ENCODE data around the gene MEF2D. TPM values are rescaled to one million over a fixed set of nuclear protein-coding genes. Genes with fewer than 3 reads are reported as not detected.

Gene MEF2D
- total RNA-seq, 1 experiment from 2014 or later, result 18.7 TPM

GRCh38 chr1:156540955-156541354, 40.4 kb upstream of the MEF2D start:
- H2AK5ac ChIP-seq (ENCODE audit: insufficient read length, low read length), result no peak overlapping the region
- H3K27ac Mint-ChIP-seq, result no peak overlapping the region; a peak in 1 of 7 replicates
- no peak overlapping the region for H3K56ac ChIP-seq (ENCODE audit: insufficient read length, low read depth, low read length)
- no peak overlapping the region for H2BK20ac ChIP-seq (ENCODE audit: low read depth, low read length, poor library complexity, severe bottlenecking)
- no peak overlapping the region for H3K4me3 Mint-ChIP-seq
- no peaks in the 10 kb centered on the region for H3K79me1 ChIP-seq (ENCODE audit: insufficient read depth, low read depth, low read length, poor library complexity, severe bottlenecking)
- no peak overlapping the region for H2BK12ac ChIP-seq (ENCODE audit: insufficient read length, low read depth, low read length)
- H3K79me2 ChIP-seq (ENCODE audit: insufficient read depth, low read length), result no peaks in the 10 kb centered on the region
- H3K27me3 Mint-ChIP-seq (ENCODE audit: low read depth), result no peaks in the 10 kb centered on the region
- no peak overlapping the region for H2BK5ac ChIP-seq (ENCODE audit: insufficient read length, low read length)
- H3K23ac ChIP-seq (ENCODE audit: insufficient read length, low read depth, low read length), result no peak overlapping the region
- no peak overlapping the region for H4K91ac ChIP-seq (ENCODE audit: insufficient read length, low read depth, low read length)
- H3K36me3 Mint-ChIP-seq (ENCODE audit: insufficient read depth in 1 of 3, low read depth in 3 of 3), result peaks cover 20 to 55% (median 54%) of the 10 kb centered on the region in 3 experiments
- H3K27me3 ChIP-seq (ENCODE audit: insufficient read depth, low read length), result no peaks in the 10 kb centered on the region
- H3T11ph ChIP-seq (ENCODE audit: low read length), result no peak overlapping the region
- H3K9me3 Mint-ChIP-seq, result no peaks in the 10 kb centered on the region
- WGBS (ENCODE audit: extremely low coverage, insufficient read length, low lambda C conversion rate), result no CpG with 5 or more reads among the region's 2 CpGs
- H3K4me2 ChIP-seq (ENCODE audit: insufficient read depth, insufficient read length, low read length), result no peak overlapping the region
- no peak overlapping the region for H4K5ac ChIP-seq (ENCODE audit: insufficient read length, low read depth, low read length)
- no peak for DNase-seq
- H4K8ac ChIP-seq (replicated peaks; ENCODE audit: insufficient read length, low read depth, low read length), result no peak overlapping the region
- H3K4ac ChIP-seq (ENCODE audit: low read depth, low read length), result no peak overlapping the region
- no peaks in the 10 kb centered on the region for H4K20me1 ChIP-seq (ENCODE audit: control insufficient read depth, insufficient read depth, insufficient read length)
- no peaks in the 10 kb centered on the region for H3K23me2 ChIP-seq (ENCODE audit: insufficient read length, low read depth, low read length, poor library complexity, severe bottlenecking)
- no peak overlapping the region for H3K14ac ChIP-seq (ENCODE audit: insufficient read depth, low read length)
- no peak overlapping the region for H3K27ac ChIP-seq (ENCODE audit: insufficient read length, low read depth, low read length)
- no peak overlapping the region for H3K9ac ChIP-seq (ENCODE audit: extremely low read depth, insufficient read length, low read length)
- no peaks in the 10 kb centered on the region for H3K9me3 ChIP-seq (ENCODE audit: control insufficient read depth, low read depth, low read length)
- no peak overlapping the region for H2AFZ ChIP-seq (ENCODE audit: low read length)
- H2BK15ac ChIP-seq (ENCODE audit: low read depth, low read length), result no peak overlapping the region
- TF ChIP-seq CTCF (conservative IDR thresholded peaks at IDR 0.05), result no peak
- H3K4me1 Mint-ChIP-seq, result peaks cover 3 to 9% of the 10 kb centered on the region in 2 experiments; a peak in 2 of 4 replicates
- no peaks in the 10 kb centered on the region for H3K4me1 ChIP-seq (ENCODE audit: insufficient read depth, low read length)
- no peak overlapping the region for H2BK120ac ChIP-seq (ENCODE audit: low read depth, low read length, poor library complexity, severe bottlenecking)
- H3K18ac ChIP-seq (ENCODE audit: insufficient read length, low read depth, low read length), result no peak overlapping the region
